GM10266 (cell line): ENCODE data around the gene MRPL55.

ENCODE experiments used
- DNase-seq: peaks from one replicate; pipeline ENCODE4 v3.0.0; 2012; ENCODE audit errors: extremely low spot score
- TF ChIP-seq, protein P1 (sequence below): IDR thresholded peaks from 2 replicates; pipeline ENCODE4 v1.5.1; 2012; ENCODE audit warnings: mild to moderate bottlenecking, low read depth; ENCODE audit not compliant: control insufficient read depth, insufficient read depth; ENCODE audit errors: missing control alignments

The MRPL55 gene

GRCh38 chr1:228150120-228150460 lies 41.0 kb upstream of the MRPL55 start:
- no peak for DNase-seq
- TF ChIP-seq, protein P1, sequence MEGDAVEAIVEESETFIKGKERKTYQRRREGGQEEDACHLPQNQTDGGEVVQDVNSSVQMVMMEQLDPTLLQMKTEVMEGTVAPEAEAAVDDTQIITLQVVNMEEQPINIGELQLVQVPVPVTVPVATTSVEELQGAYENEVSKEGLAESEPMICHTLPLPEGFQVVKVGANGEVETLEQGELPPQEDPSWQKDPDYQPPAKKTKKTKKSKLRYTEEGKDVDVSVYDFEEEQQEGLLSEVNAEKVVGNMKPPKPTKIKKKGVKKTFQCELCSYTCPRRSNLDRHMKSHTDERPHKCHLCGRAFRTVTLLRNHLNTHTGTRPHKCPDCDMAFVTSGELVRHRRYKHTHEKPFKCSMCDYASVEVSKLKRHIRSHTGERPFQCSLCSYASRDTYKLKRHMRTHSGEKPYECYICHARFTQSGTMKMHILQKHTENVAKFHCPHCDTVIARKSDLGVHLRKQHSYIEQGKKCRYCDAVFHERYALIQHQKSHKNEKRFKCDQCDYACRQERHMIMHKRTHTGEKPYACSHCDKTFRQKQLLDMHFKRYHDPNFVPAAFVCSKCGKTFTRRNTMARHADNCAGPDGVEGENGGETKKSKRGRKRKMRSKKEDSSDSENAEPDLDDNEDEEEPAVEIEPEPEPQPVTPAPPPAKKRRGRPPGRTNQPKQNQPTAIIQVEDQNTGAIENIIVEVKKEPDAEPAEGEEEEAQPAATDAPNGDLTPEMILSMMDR: no peak

- TF ChIP-seq, protein P1: no peak
- no peak for DNase-seq
Measured at GRCh38 chr1:228149406-228150119, 40.5 kb upstream of the MRPL55 start, which contains the start of gene GJC2. Gene GJC2 (plus strand): TSS chr1:228149930. CDS start chr1:228157759, 7,829 bp downstream.

DNA sequence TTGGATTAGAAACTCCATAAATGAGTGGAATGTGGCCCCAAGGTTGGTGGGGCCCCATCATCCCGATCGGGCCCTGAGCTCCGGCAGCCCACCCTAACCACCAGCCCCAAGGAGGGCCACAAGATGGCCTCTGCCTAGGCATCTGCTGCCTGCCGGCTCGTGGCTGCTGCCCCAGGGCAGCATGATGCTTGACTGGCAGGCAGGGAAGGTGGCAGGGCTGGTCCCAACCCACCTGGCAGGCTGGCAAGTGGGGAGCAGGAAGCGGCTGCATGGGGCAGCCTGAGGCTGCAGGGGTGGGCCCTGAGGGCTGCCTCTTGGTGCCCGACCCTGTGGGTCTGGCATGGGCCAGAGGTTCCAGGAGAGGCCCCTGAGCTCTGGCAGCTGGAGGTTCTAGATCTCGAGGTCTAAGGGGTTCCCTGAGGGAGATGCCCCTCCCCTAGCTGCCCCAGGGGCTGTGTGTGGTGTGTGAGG lies 39.9 kb upstream of the MRPL55 start:
- TF ChIP-seq, protein P1: no peak
- no peak for DNase-seq

DNA sequence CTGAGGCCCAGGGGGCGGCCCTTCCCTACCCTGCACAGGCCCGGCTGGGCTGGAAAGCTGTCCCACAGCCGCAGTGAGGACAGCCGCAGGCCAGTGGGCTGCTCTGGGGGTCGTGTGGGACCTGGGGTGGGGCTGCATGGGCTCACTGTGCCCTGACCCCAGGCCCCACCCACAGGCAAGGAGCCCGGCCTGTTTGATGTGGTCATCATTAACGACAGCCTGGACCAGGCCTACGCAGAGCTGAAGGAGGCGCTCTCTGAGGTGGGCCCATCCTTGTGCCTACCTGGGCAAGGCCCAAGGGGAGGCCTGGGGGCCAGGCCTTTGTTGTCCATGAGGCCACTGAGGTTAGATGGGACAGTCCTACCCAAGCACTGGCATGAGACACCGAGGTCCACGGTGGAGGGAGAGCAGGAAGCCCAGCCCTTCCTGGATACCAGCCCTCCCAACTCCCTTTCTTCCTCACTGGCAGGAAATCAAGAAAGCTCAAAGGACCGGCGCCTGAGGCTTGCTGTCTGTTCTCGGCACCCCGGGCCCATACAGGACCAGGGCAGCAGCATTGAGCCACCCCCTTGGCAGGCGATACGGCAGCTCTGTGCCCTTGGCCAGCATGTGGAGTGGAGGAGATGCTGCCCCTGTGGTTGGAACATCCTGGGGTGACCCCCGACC lies 39.2 kb upstream of the MRPL55 start:
- TF ChIP-seq, protein P1: no peak
- DNase-seq: peak; percentile 8

GRCh38 chr1:228147768-228148167 lies 38.7 kb upstream of the MRPL55 start:
- TF ChIP-seq, protein P1: no peak
- DNase-seq: peak; percentile 7

- DNase-seq: peak; percentile 7
- TF ChIP-seq, protein P1: no peak
Measured at GRCh38 chr1:228147151-228147693, 38.1 kb upstream of the MRPL55 start.

GRCh38 chr1:228146417-228147150 lies 37.5 kb upstream of the MRPL55 start:
- peak; percentile 5 for DNase-seq

More at GRCh38 chr1:228146417-228147150, 37.5 kb upstream of the MRPL55 start:
- TF ChIP-seq, protein P1: no peak
